HG03025 (cell line): ENCODE data around the gene ZFP69.

Experiments
- ATAC-seq: cut with Tn5 transposase; IDR thresholded peaks from one replicate; pipeline ENCODE4 v1.9.1; 2021; ENCODE audit warnings: mild to moderate bottlenecking, moderate library complexity; ENCODE audit not compliant: unreplicated experiment, low FRiP score

Gene ZFP69

GRCh38 chr1:40507973-40508372 is 30.9 kb downstream of the ZFP69 start:
- no peak for ATAC-seq

DNA sequence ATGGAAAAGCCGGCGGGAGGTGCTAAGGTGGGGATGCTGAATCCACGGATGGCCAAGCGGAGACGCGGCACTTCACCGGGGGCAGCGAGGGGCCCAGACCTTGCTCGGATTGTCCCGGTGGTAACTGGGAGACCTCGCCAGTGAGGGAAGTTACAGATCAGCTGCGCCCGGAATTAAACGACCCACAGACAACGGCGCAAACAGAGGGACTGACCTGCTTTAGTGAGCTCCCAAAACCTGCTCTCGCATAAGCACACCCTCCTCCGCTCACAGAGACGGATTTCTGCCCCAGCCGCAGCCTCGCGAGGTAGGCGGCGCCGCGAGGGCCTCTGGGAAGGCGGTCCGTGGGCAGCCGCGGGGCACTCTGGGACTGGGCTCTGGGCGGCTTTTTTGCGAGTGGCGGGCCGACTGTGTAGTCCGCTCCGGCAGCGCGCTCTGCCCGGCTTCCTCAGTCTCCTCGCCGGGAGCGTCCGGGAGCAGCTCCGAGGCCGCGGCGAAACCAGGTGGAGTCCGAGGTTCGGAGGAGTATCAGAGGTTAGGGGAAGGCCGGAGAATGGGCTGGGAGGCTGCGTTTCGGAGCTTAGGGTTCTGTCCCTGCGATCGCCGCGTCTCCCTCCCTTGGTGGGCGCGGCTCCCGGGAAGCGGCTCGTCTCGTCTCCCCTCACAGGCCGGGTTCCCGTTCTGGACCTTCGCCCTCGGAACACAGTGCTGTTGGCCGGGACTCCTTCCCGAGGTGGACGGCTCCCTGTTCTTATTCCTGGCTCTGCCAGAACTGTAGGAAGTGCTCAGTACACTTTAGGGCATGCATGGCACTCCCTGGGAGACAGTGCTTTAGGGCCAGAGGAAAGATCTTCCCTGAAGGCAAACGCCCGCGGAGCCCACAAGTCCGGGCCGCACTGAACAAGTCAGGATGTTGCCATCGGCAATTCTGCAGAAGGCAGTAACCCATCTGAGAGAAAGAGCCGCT is 31.6 kb downstream of the ZFP69 start, which contains the start of gene EXO5:
EXO5 (plus strand) TSS at position 393 of the 967 bp plus-strand sequence. CDS start 5,778 bp downstream, outside the sequence.
- peak; percentile 82 for ATAC-seq

DNA sequence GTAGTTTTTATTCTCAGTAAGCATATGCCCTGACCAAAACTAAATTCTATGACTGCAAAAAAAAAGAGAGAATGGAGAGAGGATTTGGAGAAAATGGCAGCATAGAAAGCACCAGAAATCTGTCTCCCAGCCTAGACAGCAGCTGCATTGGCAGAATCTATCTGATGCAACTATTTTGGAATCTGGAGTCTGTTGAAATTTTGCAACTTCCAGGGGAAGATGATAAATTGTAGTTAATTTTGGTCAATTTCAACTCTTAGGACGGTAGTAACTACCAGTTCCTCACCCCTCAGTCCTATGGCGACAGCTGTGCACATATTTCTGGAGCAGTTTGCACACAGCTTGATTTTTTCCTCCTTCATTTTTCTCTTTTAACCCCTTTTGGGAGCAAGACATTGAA is 42.4 kb downstream of the ZFP69 start:
- no peak for ATAC-seq

DNA sequence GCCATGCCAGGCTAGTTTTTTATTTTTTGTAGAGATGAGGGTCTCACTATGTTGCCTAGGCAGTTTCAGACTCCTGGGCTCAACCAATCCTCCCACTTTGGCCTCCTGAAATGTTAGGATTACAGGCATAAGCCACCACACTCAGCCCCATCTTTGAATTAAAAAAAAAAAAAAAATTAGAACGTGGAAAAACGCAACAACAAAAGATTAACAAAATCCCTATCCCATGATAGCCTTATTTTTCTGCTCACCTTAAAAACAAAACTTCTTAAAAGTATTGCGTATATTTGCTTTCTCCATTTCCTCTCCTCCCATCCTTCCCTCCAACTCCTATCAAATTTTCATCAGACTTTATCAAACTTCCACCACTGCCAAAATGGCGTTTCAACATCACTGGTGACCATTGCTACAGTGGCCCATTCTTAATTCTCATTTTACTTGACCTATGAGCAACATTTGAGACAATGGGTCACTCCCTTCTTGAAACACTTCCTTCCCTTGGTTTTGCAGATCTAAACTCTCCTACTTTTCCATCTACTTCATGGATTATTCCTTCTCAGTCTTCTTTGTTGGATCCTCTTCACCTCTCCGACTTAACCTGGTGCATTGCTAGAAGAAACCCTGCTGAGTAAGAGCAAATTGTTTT is 53.8 kb downstream of the ZFP69 start:
- no peak for ATAC-seq

DNA sequence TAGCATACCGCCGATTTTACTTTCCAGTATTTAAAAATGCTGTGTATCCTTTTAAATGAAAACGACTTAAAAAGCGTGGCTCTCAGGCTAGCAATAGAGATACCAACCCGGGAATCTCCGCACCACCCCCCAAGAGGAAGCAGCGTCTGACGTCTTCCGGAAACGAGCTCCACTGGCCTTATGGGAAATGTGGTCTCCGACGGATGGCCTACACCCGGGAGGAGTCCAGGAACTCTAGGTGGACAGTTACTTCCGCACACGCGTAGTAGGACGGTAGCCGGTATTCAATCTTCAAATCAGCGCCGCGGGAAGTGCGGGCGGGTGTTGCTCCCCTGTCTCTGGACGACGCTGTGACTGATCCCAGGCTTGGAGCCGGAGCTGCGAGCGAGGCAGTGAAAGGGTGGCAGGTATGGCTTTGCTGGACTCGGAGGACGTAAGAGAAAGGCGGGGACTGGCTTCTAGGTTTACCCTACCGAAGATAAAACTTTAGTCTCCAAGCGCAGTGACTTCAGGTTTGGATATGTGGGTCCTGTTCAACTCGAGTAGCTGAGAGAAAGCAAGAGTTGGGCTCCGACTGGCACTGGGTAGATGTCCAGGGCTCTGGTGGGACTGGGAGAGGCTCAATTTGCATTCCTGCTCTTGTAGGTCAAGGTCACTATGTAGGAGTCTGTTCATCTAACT is 54.4 kb downstream of the ZFP69 start, which contains the start of gene ZNF684:
ZNF684 (plus strand) TSS at position 257 of the 681 bp plus-strand sequence. CDS start 1,530 bp downstream, outside the sequence.
- ATAC-seq: peak; percentile 89

DNA sequence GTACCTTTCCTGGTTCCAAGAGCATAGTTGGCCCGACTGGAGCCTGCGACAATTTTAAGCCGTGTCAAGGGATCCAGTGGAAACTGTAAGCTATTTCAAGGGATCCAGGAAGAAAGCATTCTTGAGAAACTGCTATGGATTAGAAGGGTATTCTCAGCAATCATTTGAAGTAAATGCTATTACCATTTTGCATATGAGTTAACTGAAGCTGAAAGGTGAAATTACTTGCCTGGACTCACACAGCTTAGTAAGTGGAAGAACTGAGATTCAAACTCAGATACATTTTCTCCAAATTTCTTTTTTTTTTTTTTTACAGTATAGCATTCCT is 54.9 kb downstream of the ZFP69 start:
- ATAC-seq: no peak

- ATAC-seq: no peak
Measured at GRCh38 chr1:40532844-40533424, 55.8 kb downstream of the ZFP69 start.

DNA sequence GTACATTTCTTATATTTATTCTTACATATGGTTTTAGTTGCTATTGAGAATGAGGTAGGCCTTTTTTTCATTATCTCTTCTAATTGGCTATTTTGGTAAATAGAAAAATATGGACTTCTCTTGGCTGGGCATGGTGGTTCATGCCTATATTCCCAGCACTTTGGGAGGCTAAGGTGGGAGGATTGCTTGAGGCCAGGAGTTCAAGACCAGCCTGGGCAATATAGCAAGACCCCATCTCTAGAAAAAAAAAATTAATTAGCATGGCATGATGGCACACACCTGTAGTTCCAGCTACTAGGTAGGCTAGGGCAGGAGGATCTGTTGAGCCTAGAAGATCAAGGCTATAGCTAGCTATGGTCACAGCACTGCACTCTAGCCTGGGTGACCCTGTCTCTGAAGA is 57.5 kb downstream of the ZFP69 start:
- ATAC-seq: no peak

GRCh38 chr1:40535732-40536131 is 58.6 kb downstream of the ZFP69 start:
- no peak for ATAC-seq

DNA sequence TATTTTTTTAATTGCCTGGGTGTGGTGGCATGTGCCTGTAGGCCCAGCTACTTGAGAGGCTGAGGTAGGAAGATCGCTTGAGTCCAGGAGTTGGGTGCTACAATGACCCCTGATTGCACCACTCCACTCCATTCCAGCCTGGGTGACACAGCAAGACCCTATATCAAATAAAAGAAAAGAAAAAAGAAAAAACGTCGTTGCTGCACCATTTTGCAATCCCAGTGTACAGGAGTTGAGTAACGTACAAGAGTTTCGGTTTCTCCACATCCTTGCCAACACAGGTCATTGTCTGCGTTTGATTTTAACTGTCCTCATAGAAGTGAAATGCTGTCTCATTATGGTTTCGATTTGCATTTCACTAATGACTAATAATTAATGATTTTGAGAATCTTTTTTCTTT is 62.2 kb downstream of the ZFP69 start:
- ATAC-seq: no peak
